ENCODE data around the gene LMTK2.

LMTK2 gene

DNA sequence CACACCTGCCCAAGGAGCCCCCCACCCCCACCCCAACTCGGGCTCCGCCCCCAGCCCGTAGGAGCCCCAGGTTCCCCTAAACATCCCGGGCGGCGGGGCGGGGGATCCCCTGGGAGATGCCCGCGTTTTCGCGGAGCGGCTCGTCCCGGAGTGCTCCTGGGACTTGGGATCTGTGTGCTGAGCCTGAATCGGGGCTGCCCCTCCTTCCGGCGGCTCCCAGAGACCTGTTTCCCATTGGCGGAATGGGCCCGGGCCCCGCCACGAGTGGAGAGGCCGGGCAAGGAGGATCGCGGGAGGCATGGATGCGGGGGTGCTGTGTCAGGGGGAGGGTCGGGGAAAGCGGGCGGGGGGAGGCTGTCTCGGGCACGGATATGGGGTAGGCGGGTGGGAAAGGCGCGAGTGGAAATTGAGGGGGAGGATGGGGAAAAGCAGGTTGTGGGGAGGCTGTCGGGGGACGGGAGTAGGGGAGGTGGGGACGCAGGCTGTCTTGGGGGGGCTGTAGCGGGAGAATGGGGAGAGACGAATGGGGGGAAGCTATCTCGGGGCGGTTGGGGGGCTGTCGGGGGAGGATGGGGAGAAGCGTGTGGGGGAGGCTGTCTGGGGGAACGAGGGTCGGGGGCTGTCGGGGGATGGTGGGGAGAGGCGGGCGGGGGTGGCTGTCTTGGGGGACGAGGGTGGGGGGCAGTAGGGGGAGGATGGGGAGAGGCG lies 104.0 kb downstream of the LMTK2 start:
- TF ChIP-seq, protein P1, sequence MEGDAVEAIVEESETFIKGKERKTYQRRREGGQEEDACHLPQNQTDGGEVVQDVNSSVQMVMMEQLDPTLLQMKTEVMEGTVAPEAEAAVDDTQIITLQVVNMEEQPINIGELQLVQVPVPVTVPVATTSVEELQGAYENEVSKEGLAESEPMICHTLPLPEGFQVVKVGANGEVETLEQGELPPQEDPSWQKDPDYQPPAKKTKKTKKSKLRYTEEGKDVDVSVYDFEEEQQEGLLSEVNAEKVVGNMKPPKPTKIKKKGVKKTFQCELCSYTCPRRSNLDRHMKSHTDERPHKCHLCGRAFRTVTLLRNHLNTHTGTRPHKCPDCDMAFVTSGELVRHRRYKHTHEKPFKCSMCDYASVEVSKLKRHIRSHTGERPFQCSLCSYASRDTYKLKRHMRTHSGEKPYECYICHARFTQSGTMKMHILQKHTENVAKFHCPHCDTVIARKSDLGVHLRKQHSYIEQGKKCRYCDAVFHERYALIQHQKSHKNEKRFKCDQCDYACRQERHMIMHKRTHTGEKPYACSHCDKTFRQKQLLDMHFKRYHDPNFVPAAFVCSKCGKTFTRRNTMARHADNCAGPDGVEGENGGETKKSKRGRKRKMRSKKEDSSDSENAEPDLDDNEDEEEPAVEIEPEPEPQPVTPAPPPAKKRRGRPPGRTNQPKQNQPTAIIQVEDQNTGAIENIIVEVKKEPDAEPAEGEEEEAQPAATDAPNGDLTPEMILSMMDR (conservative IDR thresholded peaks at IDR 0.05; ENCODE audit: low read length): no peak
- H3K4me3 ChIP-seq (ENCODE audit: low read length): peak overlapping the region; percentile 42
- DNase-seq (ENCODE audit: low read depth): peak; percentile 5

DNA sequence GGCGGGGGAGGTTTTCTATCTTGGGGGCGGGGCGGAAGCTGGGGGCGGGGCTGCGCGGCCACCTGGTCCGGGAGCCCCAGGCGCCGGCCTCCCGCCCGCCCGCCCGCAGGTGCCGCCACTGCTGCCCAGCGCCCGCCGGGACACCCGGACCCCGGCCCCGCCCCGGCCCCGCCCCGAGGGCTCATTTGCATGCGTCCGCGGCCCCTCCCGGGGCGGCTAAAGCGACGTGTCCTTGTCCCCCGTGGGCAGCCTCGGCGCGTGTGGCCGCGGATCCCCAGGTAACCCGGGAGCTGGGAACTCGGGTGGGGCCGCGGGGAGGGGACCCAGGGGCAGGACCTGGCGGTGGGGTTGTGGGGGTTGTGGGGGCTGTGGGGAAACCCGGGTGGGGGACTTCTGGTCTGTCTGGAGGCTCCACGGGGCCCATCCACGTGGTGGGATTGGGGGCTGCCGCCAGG lies 104.6 kb downstream of the LMTK2 start, which contains the start of gene BHLHA15:
BHLHA15 (plus strand) TSS at position 219 of the 455 bp plus-strand sequence. CDS start 871 bp downstream, outside the sequence.
- H3K4me3 ChIP-seq (ENCODE audit: low read length): peak within 1 kb of the TSS; percentile 42
- TF ChIP-seq, protein P1 (conservative IDR thresholded peaks at IDR 0.05; ENCODE audit: low read length): no peak
- DNase-seq (ENCODE audit: low read depth): no peak

DNA sequence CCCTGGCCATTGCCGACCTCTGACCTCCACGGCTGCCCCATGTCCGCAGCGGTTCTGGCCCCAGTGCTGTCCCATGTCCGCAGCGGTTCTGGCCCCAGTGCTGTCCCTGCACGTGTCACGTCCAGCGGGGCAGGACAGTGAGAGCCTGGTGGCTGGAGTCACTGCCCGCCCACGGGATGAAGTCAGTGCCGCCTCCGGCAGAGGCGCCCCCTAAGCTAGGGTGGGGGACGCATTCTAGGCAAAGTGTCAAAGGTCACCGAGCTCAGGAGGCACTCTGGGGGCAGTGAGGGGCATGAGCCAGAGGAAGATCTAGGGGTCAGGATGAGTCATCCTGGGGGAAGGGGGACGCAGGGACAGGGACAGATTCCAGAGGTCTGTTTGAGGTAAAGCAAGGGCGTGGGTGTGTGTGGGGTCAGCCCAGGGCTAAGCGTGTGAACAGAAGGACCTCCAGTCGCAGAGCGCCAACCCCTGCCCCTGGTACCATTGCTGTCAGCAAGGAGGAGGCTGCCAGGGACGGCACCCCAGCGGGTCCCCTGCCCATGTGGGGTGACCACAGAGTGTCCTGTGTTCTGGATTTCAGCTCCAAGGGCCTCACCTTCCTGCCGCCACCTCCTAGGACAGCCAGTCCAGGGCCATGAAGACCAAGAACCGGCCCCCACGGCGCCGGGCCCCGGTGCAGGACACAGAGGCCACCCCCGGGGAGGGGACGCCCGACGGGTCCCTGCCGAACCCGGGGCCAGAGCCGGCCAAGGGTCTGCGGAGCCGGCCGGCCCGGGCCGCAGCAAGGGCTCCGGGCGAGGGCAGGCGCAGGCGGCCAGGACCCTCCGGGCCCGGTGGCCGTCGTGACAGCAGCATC lies 105.2 kb downstream of the LMTK2 start:
- no peak overlapping the region; the same call in 1 of the 2 replicates for H3K4me3 ChIP-seq (ENCODE audit: low read length)
- DNase-seq (ENCODE audit: low read depth): no peak
- TF ChIP-seq, protein P1 (conservative IDR thresholded peaks at IDR 0.05; ENCODE audit: low read length): no peak

DNA sequence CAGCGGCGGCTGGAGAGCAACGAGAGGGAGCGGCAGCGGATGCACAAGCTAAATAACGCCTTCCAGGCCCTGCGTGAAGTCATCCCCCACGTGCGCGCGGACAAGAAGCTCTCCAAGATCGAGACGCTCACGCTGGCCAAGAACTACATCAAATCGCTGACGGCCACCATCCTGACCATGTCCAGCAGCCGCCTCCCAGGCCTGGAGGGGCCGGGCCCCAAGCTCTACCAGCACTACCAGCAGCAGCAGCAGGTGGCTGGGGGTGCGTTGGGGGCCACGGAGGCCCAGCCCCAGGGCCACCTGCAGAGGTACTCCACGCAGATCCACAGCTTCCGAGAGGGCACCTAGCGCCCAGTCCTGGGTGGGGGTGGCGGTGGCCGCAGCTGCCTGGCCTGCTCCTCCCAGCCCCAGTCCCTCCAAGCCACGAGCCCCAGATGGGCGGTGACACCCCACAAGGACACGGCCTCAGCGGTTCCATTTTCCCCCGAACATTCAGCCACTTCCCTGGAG lies 105.9 kb downstream of the LMTK2 start:
- H3K4me3 ChIP-seq (ENCODE audit: low read length): no peak overlapping the region
- no peak for DNase-seq (ENCODE audit: low read depth)
- TF ChIP-seq, protein P1 (conservative IDR thresholded peaks at IDR 0.05; ENCODE audit: low read length): no peak

DNA sequence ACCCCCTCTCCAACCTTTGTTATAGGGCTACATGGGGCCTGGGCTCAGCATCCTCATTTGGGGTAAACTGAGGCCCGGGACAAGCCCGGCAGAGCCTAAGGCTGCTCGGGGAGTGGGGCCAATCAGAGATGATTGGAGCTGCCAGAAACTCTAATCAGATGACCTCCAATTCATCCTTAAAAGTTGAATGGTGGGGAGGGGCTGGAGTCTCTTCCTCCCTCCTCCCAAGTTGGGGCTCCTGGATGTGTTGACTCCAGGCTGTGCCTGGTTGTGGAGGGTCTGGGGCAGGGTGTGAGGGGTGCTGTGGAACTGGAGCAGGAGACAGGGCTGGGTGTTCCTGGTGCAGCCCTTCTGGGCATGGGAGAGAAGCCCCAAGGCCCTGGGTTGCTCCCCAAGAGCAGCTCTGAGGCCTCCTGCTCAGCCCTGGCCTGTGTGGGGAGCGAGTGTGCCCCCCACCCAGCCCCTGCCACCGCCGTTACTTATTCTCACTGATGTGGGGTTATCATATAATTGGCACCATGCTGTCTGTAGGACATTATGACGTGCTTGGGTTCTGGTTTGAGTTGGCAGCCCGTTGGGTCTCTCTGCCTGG lies 106.7 kb downstream of the LMTK2 start:
- no peak overlapping the region for H3K4me3 ChIP-seq (ENCODE audit: low read length)
- TF ChIP-seq, protein P1 (conservative IDR thresholded peaks at IDR 0.05; ENCODE audit: low read length): no peak
- no peak for DNase-seq (ENCODE audit: low read depth)

DNA sequence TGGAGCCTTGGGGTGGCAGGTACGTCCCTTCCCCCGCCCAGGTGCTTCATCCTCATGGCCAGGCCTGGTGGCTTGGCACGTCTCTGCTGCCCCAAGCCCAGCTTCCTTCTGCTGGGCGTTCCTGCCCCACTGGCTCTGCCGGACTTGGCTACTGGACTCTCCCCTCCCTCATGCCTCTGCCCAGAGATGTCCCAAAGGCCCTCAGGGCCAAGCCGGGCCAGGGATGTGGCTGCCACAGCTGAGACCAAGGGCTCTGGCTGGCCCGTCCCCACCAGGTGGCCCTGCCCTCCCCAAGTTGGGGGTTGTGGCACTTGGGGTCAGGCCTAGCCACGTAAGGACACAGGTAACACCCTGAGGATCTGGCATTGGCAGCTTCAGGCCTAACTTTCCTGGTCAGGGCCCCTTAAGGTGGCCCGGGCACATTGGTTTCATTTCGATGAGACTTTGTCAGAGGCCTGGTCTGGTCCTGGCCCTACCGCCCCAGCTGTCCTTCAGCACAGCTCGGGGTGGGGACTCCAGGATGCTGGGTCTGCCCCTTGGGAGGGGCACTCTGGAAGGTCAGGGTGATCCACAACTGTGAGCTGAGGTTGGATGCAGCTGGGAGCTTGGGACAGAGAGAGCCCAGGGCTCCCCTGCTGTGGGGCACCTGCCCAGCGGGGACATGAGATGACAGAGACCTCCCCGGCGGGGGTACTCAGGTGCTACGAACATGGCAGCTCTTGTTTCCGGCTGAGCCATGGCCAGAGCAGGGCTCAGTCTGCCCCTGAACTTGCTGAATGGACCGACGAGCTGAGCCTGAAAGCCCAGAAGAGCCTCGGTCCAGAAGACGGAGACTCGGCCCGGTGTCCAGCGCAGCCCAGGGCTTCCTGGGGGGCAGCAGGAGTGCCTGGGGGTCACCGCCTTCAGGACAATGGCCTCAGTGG lies 107.5 kb downstream of the LMTK2 start:
- no peak overlapping the region for H3K4me3 ChIP-seq (ENCODE audit: low read length)
- TF ChIP-seq, protein P1 (conservative IDR thresholded peaks at IDR 0.05; ENCODE audit: low read length): no peak
- DNase-seq (ENCODE audit: low read depth): no peak
